Measurements from ENCODE around the gene SLC19A2. TPM values are rescaled to one million over a fixed set of nuclear protein-coding genes. Genes with fewer than 3 reads are reported as not detected.

SLC19A2 gene
- total and polyA plus RNA-seq, 2 of the 13 experiments (the other 11 are each of a cell fraction or from before 2014, with no cell fraction given), result 30.4 to 56.0 TPM

DNA sequence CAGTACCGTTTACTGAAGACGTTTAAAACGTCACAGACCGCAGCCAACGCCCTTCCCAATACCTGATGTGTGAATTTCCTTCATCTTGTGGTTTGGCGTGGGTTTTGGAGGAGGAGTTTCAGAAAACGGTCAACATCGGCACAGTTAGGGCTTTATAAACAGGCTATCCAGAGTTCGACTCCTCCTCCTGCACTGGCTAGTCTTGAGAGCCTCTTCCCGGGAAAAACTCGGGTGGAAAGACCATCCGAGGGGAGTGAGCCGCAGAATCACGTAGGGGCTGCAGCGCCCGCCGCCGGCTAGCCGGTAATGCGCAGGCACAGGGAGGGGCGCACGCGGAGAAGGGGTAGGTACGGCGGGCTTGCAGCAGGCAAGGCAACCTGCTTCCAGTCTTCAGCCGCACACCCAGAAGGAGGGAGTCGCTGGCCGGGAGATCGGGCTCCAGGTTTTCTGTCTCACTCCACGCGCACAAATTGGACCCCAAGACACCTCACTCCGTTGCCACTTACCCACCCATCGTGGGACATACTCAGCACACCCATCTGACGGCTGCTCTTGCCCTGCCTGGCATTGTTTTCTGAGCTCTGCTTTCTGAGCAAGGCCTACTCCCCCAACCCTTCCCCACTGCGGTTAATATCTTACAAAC is 25.4 kb downstream of the SLC19A2 start (continued):
- TF ChIP-seq RFXAP (CRISPR knock-in tag; IDR thresholded peaks at IDR 0.05; ENCODE audit: borderline replicate concordance) (0 out of 2 replicates have a peak, but pooled peaks have one; percentile 37), ATRX (CRISPR knock-in tag; IDR thresholded peaks at IDR 0.05; ENCODE audit: borderline replicate concordance) (no peak), ZNF879 (CRISPR knock-in tag; IDR thresholded peaks at IDR 0.05) (no peak), EP300 (IDR thresholded peaks at IDR 0.05; ENCODE audit: low read depth in 2 of 2, low read length in 2 of 2) (no peak), EP300 (CRISPR knock-in tag; IDR thresholded peaks at IDR 0.05; ENCODE audit: borderline replicate concordance) (no peak), ZFP82 (CRISPR knock-in tag; IDR thresholded peaks at IDR 0.05; ENCODE audit: borderline replicate concordance) (no peak), REXO4 (CRISPR knock-in tag; IDR thresholded peaks at IDR 0.05; ENCODE audit: borderline replicate concordance) (no peak), MLLT10 (CRISPR knock-in tag; IDR thresholded peaks at IDR 0.05) (no peak), KAT7 (CRISPR knock-in tag; IDR thresholded peaks at IDR 0.05; ENCODE audit: borderline replicate concordance) (no peak), HDAC1 (CRISPR knock-in tag; IDR thresholded peaks at IDR 0.05) (no peak), ATF7-NPFF (CRISPR knock-in tag; IDR thresholded peaks at IDR 0.05; ENCODE audit: low read depth) (no peak), IRX3 (CRISPR knock-in tag; IDR thresholded peaks at IDR 0.05; ENCODE audit: borderline replicate concordance, low read depth) (no peak), POLR2AphosphoS5 (IDR thresholded peaks at IDR 0.05; ENCODE audit: low read depth, low read length) (no peak), ZBTB20 (CRISPR knock-in tag; IDR thresholded peaks at IDR 0.05; ENCODE audit: borderline replicate concordance, low read depth) (no peak)
- TF ChIP-seq, protein P1, sequence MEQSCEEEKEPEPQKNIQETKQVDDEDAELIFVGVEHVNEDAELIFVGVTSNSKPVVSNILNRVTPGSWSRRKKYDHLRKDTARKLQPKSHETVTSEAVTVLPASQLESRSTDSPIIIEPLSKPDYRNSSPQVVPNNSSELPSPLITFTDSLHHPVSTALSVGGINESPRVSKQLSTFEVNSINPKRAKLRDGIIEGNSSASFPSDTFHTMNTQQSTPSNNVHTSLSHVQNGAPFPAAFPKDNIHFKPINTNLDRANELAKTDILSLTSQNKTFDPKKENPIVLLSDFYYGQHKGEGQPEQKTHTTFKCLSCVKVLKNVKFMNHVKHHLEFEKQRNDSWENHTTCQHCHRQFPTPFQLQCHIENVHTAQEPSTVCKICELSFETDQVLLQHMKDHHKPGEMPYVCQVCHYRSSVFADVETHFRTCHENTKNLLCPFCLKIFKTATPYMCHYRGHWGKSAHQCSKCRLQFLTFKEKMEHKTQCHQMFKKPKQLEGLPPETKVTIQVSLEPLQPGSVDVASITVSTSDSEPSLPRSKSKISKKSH (CRISPR knock-in tag; IDR thresholded peaks at IDR 0.05; ENCODE audit: borderline replicate concordance), result 0 out of 2 replicates have a peak, but pooled peaks have one; percentile 40
- TF ChIP-seq, protein P2, sequence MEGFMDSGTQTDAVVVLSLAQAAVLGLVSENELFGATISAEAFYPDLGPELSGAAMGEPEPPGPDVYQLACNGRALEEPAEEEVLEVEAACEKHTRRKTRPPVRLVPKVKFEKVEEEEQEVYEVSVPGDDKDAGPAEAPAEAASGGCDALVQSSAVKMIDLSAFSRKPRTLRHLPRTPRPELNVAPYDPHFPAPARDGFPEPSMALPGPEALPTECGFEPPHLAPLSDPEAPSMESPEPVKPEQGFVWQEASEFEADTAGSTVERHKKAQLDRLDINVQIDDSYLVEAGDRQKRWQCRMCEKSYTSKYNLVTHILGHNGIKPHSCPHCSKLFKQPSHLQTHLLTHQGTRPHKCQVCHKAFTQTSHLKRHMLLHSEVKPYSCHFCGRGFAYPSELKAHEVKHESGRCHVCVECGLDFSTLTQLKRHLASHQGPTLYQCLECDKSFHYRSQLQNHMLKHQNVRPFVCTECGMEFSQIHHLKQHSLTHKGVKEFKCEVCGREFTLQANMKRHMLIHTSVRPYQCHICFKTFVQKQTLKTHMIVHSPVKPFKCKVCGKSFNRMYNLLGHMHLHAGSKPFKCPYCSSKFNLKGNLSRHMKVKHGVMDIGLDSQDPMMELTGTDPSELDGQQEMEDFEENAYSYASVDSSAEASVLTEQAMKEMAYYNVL (CRISPR knock-in tag; IDR thresholded peaks at IDR 0.05; ENCODE audit: borderline replicate concordance), result no peak
- TF ChIP-seq, protein P3, sequence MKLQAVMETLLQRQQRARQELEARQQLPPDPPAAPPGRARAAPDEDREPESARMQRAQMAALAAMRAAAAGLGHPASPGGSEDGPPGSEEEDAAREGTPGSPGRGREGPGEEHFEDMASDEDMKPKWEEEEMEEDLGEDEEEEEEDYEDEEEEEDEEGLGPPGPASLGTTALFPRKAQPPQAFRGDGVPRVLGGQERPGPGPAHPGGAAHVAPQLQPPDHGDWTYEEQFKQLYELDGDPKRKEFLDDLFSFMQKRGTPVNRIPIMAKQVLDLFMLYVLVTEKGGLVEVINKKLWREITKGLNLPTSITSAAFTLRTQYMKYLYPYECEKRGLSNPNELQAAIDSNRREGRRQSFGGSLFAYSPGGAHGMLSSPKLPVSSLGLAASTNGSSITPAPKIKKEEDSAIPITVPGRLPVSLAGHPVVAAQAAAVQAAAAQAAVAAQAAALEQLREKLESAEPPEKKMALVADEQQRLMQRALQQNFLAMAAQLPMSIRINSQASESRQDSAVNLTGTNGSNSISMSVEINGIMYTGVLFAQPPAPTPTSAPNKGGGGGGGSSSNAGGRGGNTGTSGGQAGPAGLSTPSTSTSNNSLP (IDR thresholded peaks at IDR 0.05; ENCODE audit: low read depth, low read length), result no peak
- TF ChIP-seq, protein P4, sequence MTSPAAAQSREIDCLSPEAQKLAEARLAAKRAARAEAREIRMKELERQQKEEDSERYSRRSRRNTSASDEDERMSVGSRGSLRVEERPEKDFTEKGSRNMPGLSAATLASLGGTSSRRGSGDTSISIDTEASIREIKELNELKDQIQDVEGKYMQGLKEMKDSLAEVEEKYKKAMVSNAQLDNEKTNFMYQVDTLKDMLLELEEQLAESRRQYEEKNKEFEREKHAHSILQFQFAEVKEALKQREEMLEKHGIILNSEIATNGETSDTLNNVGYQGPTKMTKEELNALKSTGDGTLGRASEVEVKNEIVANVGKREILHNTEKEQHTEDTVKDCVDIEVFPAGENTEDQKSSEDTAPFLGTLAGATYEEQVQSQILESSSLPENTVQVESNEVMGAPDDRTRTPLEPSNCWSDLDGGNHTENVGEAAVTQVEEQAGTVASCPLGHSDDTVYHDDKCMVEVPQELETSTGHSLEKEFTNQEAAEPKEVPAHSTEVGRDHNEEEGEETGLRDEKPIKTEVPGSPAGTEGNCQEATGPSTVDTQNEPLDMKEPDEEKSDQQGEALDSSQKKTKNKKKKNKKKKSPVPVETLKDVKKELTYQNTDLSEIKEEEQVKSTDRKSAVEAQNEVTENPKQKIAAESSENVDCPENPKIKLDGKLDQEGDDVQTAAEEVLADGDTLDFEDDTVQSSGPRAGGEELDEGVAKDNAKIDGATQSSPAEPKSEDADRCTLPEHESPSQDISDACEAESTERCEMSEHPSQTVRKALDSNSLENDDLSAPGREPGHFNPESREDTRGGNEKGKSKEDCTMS (CRISPR knock-in tag; conservative IDR thresholded peaks at IDR 0.05), result no peak
- TF ChIP-seq, protein P5, sequence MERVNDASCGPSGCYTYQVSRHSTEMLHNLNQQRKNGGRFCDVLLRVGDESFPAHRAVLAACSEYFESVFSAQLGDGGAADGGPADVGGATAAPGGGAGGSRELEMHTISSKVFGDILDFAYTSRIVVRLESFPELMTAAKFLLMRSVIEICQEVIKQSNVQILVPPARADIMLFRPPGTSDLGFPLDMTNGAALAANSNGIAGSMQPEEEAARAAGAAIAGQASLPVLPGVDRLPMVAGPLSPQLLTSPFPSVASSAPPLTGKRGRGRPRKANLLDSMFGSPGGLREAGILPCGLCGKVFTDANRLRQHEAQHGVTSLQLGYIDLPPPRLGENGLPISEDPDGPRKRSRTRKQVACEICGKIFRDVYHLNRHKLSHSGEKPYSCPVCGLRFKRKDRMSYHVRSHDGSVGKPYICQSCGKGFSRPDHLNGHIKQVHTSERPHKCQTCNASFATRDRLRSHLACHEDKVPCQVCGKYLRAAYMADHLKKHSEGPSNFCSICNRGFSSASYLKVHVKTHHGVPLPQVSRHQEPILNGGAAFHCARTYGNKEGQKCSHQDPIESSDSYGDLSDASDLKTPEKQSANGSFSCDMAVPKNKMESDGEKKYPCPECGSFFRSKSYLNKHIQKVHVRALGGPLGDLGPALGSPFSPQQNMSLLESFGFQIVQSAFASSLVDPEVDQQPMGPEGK (CRISPR knock-in tag; IDR thresholded peaks at IDR 0.05), result 0 out of 2 replicates have a peak, but pooled peaks have one; percentile 20

Data from HepG2 (cell line).